GM18519 (cell line): ENCODE data around the gene POLR3H.
A peak's percentile ranks its signal among the peaks of the same experiment; 100 is the strongest.
"Not testable (repeated sequence)": the region's sequence is repeated elsewhere in the genome, so short reads cannot be mapped to it uniquely, and the experiment has no call there.

Experiments used
- ATAC-seq: cut with Tn5 transposase; IDR thresholded peaks from one replicate; pipeline ENCODE4 v1.9.1; 2021; ENCODE audit warnings: mild to moderate bottlenecking, moderate library complexity; ENCODE audit not compliant: unreplicated experiment, low FRiP score

POLR3H gene, protein sequence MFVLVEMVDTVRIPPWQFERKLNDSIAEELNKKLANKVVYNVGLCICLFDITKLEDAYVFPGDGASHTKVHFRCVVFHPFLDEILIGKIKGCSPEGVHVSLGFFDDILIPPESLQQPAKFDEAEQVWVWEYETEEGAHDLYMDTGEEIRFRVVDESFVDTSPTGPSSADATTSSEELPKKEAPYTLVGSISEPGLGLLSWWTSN

DNA sequence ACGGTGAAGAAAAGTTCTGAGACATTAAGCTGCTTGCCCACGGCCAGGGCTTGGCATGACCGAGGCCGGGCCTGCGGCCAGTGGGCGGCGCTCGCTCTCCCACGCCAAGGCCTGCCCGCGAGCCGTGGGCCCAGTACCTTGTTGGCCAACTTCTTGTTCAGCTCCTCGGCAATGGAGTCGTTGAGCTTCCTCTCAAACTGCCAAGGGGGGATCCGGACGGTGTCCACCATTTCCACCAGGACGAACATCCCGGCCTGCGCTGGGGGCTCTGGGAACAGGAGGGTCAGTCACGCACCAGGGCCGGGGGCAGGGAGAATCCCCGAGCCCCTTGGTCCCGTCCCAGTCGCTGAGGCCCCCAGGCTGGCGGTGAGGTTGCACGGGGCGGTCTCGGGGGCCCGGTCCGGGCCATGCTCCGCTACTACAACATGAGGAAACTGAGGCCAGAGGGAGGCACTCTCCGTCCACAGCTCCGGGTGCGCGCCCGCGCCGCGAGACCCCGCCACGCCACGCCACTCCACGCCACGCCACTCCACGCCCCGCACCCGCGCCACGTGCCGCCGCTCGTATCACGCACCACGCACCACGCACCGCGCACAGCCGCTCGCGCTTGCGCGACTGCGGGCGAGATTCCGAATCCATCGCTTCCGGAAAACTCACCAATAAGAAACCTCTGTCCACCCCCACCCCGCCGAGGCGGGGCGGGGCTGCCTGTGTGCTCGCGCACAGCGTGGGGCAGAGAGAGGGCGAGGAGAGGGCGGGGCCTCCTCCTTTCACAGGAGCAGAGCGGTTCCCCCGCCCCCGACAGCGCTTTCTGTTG, at the start of gene POLR3H:
Gene POLR3H, minus strand, starts transcription at position 617 of the 817 bp plus-strand sequence. Its CDS starts 369 bp downstream, at position 248.
- peak; percentile 85 for ATAC-seq

DNA sequence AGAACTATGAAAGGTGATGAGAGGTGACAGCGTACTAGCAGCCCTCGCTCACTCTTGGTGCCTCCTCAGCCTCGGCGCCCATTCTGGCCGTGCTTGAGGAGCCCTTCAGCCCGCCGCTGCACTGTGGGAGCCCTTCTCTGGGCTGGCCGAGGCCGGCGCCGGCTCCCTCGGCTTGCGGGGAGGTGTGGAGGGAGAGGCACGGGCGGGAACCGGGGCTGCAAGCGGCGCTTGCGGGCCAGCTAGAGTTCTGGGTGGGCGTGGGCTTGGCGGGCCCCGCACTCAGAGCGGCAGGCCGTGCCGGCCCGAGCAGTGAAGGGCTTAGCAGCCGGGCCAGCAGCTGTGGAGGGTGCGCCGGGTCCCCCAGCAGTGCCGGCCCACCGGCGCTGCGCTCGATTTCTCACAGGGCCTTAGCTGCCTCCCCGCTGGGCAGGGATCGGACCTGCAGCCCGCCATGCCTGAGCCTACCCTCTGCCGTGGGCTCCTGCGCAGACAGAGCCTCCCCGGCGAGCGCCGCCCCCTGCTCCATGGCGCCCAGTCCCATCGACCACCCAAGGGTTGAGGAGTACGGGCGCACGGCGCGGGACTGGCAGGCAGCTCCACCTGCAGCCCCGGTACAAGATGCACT, 49.2 kb upstream of the POLR3H start:
- ATAC-seq: not testable (repeated sequence)

DNA sequence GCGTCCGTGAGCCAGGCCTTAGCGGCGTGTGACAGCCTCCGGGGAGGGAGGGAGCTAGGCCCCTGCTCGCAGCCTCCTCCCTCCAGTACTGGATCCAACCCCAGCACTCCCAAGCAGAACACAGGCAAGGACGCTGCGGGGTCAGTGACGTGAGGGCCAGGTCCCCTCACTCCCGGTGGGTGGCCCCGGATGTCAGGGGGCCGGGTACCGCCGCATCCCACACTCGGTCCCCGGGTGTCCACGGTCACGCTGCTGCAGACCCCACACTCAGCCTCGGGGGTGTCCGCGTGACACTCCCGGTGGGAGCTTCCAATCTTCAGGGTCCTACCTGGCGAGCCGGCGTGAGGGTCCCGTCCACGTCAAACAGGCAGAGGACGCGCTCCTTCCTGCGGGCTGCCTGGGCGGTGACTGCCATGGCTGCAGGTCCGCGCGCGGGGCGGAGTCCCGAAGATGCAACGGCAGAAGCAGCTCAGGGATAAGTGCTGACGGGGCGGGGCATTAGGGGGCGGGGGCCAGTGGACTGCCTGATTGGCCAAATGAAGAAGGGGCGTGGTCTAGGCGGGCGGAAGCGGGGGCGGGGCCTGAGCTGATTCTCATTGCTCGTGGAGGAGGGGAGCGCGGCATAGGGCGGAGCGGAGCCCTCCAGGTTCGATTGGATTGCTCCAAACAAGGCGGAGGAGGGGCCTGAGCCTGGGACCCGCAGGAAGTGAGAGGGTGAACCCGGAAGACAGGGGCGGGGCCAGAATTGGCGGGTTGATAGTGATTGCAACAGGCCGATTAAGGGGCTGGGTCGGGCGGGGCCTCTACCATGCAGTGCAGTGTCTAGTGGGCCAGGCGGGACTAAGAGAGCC, 45.3 kb upstream of the POLR3H start, which contains the start of gene PMM1:
Gene PMM1, minus strand, starts transcription at position 450 of the 851 bp plus-strand sequence. Its CDS starts 35 bp downstream, at position 415.
- peak; percentile 75 for ATAC-seq

DNA sequence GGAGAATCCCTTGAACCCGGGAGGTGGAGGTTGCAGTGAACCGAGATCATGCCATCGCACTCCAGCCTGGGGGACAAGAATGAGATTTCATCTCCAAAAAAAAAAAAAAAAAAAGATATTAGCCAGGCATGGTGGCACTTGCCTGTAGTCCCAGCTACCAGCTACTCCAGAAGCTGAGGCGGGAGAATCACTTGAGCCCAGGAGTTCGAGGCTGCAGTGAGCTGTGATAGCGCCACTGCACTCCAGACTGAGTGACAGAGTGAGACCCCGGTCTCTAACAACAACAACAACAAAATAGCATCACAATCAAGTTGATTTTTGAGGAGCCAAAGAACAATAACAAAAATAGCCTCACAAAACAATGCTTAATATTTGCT, 43.1 kb upstream of the POLR3H start:
- no peak for ATAC-seq

DNA sequence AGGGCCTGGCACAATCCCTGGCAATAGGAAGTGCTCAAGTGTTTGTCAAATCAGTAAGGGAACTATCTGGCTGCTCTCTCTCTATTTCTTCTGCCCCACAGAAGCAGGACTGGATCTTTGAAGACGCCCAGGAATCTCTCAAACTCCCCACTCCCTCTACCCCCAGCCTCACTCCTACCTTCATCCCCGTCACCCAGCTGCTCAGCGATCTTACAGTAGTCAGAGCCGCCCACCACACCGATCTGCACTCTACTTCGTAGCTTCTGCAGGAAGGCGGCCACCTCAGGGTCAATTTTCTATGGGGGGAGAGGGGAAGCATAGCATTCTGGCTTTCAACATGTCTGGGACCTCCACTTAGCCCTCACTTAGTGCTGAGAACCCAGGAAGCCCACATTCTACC, 41.6 kb upstream of the POLR3H start:
- no peak for ATAC-seq

- no peak for ATAC-seq
Measured at GRCh38 chr22:41584881-41585280, 40.6 kb upstream of the POLR3H start.

DNA sequence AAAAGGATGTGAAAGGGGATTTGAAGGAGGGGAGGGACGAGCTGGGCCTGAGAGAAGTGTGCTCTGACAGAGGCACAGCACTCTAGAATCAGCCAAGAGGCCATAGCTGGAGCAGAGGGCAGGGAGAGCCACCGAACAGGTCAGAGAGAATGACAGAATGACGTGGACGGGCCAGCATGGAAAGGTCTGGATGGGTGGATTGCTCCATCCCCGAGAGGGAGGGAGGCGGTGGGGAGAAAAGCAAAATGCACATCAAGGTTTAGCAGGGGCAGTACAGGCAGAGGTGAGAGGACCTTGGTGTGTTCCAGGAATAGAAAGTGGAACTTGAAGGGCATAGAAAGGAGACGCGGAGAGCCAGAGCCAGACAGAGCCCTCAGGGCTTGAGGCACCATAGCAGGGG, 38.4 kb upstream of the POLR3H start:
- ATAC-seq: no peak

GRCh38 chr22:41579997-41580355, 35.7 kb upstream of the POLR3H start:
- ATAC-seq: no peak

DNA sequence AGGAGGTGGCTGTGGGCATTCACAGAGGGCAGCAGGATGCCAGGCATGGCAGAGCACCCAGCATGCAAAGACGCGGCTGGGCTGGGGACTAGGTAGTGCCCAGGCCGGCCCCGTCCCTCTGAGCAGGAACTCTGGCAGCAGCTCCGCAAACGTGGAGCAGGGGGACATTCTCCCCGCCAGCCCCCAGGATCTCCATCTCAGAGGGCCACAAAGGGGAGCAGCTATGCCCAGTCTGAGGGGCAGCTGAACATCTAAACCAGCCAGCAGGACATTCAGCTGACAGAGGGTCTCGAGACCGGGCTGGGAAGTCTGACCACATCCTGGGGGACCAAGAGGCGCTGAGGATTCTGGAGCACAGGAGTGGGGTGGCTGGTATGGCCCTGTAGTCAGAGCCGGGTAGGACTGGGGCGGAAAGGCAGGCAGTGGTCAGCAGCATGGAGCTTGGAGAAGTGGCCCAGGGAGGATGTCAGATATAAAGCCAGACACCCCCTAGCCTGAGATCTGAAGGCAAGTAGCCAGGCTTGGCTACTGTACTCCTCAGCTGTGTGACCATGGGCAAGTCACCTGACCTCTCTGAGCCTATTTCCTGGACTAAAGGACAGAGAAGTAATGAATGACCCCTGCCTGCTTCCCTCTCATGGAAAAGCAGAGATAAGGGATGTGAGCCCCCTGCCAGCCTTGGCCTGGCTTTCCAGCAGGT, 35.2 kb upstream of the POLR3H start:
- no peak for ATAC-seq

DNA sequence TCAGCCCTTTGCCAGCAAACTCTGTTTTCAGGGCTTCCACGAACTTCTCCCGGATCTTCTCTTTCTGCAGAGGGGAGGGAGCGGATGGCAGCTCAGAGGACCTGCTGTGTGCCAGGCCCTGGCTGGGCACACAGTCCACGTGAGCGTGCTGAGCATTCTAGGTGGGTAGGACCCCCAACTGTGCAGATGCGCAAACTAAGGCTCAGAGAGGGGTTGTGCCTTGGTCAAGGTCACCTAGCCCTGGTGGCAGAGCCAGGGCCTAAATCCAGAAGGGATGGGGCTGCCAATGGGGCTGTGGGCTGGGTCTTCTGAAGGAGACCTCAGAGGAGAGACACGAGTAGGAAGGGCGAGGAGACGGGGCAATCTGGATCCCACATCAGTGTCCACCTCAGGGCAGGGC, 34.5 kb upstream of the POLR3H start:
- ATAC-seq: no peak

- ATAC-seq: no peak
Measured at GRCh38 chr22:41578114-41578513, 33.8 kb upstream of the POLR3H start.

GRCh38 chr22:41576877-41577276, 32.6 kb upstream of the POLR3H start:
- ATAC-seq: no peak

GRCh38 chr22:41575533-41575932, 31.3 kb upstream of the POLR3H start:
- no peak for ATAC-seq

DNA sequence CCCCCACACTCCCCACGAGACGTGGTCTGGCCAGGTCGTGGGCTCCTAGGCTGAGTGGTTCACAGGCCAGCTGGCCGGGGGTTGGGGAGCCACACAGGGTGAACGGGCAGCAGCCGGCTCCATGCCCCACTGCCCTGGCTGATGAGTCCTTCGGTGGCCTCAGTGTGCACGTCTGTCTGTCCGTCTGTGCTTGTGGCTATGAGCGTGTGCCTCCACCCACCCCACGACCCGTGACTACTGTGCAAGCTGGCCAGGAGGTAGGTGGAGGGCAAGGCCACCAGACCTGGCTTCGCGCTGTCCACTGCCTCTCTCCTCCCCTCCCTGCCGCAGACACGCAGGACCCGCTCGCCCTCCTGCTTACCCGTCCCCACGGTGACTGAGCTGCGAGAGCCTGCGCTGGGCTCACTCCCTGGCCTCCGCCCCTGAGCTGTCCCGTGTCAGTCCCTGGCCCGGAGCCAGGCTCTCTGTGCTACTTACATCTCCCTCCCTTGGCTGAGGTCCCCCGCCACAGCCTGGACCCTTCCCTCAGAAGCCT, 30.6 kb upstream of the POLR3H start:
- no peak for ATAC-seq

- no peak for ATAC-seq
Measured at GRCh38 chr22:41573677-41574076, 29.4 kb upstream of the POLR3H start.

- not testable (repeated sequence) for ATAC-seq
Measured at GRCh38 chr22:41572305-41572704, 28.0 kb upstream of the POLR3H start.

DNA sequence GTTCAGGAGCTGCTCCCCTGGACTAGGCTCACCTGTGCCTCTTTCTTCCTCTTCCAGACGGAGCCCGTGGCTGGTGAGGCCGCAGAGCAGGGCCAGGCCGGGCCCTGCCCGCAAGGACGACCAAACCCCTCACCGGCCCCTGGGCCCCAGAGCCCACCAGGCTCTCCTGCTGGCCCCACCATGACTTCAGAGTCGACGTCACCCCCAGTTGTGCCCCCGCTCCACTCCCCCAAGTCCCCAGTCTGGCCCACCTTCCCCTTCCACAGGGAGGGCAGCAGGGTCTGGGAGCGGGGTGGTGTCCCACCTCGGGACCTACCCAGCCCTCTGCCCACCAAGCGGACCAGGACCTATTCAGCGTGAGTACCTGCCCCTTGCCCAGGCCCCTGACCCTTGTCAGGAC, 27.5 kb upstream of the POLR3H start:
- ATAC-seq: no peak

DNA sequence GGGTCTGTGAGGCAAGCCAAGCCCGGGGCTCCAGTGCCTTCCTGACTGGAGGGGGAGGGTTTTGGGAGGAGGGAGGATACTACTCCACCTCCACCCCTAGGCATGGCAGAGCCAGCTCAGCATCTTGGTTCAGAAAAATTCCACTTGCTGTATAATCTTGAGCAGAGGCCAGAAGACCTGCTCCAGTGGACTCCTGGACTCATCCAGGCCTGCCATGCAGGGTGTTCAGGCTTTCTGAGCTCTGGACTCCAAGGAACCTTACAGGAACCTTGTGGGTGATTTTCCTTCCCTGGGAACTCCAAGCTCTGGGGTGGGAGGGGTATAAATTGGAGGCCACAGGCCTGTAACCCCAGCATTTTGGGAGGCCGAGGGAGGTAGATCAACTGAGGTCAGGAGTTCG, 26.0 kb upstream of the POLR3H start:
- no peak for ATAC-seq

- no peak for ATAC-seq
Measured at GRCh38 chr22:41568811-41569210, 24.5 kb upstream of the POLR3H start.

DNA sequence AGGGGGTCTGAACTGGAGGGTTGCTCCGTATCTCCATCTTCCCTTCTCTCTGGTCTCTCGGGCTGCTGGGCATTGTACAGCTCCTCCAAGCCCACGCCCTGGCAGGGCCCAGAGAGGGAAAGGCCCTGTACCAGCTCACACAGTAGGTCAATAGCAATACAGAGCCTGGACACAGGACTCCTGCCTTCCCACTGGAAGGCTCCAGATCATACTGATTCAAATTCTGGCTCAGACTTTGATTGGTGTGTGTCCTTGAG, 23.2 kb upstream of the POLR3H start:
- ATAC-seq: no peak
